Activated CD8-positive, alpha-beta T cell treated with anti-CD3 and anti-CD28 coated beads, Interleukin-2, amount 10 ng/mL, durations not matched to agents 7 days and 5 days (primary cell): Measurements from ENCODE around the gene BRF1. TPM values are rescaled to one million over a fixed set of nuclear protein-coding genes. Genes with fewer than 3 reads are reported as not detected.
"Not testable (repeated sequence)": the region's sequence is repeated elsewhere in the genome, so short reads cannot be mapped to it uniquely, and the experiment has no call there.

Source experiments
- ATAC-seq: fragments of 150-1000 bp; cut with Tn5 transposase; one replicate; pipeline ENCODE4 v1.10.0; 2021; ENCODE audit warnings: moderate library complexity
- CTCF ChIA-PET: fragments of 350-600 bp; sonication (Branson Sonifier 250); formaldehyde crosslinking; loops from one replicate; lab custom pipeline; 2021; ENCODE audit warnings: antibody characterized with exemption; lab: Charles Lee
- POLR2A ChIA-PET: fragments of 350-600 bp; sonication (Branson Sonifier 250); formaldehyde crosslinking; loops from one replicate; lab custom pipeline; 2021; ENCODE audit warnings: antibody characterized with exemption; lab: Charles Lee
- DNase-seq: peaks from one replicate; pipeline ENCODE4 v3.0.0-alpha.2; 2020
- H3K27ac Mint-ChIP-seq: one replicate; pipeline ENCODE4 v1.8.0; 2021; ENCODE audit warnings: mild to moderate bottlenecking, mixed read lengths
- H3K27me3 Mint-ChIP-seq: one replicate; pipeline ENCODE4 v1.8.0; 2021; ENCODE audit warnings: low read depth, mixed read lengths
- H3K36me3 Mint-ChIP-seq: one replicate; pipeline ENCODE4 v1.8.0; 2021; ENCODE audit warnings: low read depth, mixed read lengths
- H3K4me1 Mint-ChIP-seq: one replicate; pipeline ENCODE4 v1.8.0; 2021; ENCODE audit warnings: low read depth, mixed read lengths
- H3K4me3 Mint-ChIP-seq: one replicate; pipeline ENCODE4 v1.8.0; 2021; ENCODE audit warnings: mild to moderate bottlenecking, mixed read lengths
- H3K9me3 Mint-ChIP-seq: one replicate; pipeline ENCODE4 v1.8.0; 2022; ENCODE audit warnings: mixed read lengths; ENCODE audit not compliant: insufficient read depth
- total RNA-seq, 2 experiments: library from RNA; stranded (reverse); gene quantifications; one replicate each; pipeline ENCODE4 v1.2.3, GENCODE V29; 2021

The BRF1 gene
- total RNA-seq, 2 experiments from 2014 or later: 42.1 to 44.7 TPM

DNA sequence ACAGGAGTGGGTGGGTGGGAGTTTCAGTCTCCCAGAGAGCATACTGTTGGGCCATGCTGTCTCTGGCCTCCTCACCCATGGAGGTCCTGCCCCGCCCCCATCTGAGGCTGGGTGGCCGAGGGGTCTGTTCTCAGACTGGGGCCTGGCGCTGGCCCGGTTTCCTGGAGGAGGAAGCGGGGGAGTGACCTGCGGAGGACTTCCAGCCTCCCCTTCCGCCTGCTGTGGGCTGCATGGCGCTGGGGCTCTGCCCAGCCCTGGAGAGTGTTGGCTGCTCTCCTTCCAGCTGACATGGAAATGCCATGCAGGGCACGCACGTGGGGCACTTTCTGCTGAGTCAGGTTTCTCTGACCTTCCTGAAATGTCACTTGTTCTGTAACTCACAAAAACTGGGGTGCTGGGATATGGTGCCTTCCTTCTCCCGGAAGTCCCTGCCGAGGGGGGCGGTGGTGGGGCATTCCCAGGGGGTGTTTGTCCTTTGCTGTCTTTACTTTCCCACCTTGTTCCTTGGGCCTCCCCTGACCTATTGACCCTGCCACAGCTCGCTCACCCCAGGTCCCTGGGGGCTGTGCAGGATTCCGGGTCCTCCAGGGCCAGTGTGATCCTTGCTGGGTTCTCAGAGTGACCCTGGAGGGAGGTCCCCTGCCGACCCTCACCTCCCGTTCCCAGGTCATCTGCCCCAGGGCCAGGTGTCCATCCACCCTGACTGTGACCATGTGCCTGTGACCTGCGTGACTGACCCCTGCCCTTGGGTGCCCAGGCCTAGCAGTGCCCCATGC lies 37.4 kb upstream of the BRF1 start:
- DNase-seq (no peak), ATAC-seq (no peak)
- Mint-ChIP-seq H3K9me3 (no peaks in the 10 kb centered on the region), H3K27ac (no peak overlapping the region), H3K4me3 (no peak overlapping the region), H3K4me1 (peaks cover 8% of the 10 kb centered on the region), H3K27me3 (peaks cover 5% of the 10 kb centered on the region), H3K36me3 (no peaks in the 10 kb centered on the region)
- CTCF ChIA-PET: no interaction called here
- POLR2A ChIA-PET: interaction anchor here (0.8 kb wide), 1 partner anchor 37 kb away, joined by 3 read pairs; the partner anchor contains the start of gene BRF1

DNA sequence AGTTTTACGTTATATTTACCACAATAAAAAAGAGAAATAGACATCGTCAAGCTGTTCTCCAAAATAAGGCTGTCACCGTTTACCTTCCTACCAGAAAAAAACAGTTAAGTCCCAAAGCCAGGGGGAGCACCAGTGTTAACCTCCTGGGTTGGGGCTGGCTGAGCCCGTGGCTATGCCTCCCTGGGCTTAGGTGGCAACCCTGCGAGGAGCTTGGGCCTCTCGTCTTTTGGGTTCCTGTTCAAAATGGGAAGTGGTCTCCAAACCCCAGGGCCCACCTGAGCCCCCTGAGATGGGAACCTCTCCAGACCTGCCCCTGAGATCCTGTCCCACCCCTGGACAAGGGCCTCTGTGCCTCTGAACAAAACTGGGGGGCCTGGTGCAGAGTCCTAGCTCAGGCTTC lies 36.6 kb upstream of the BRF1 start:
- ChIA-PET POLR2A (no interaction called here), CTCF (no interaction called here)
- DNase-seq (no peak), ATAC-seq (no peak)
- Mint-ChIP-seq H3K27ac (no peak overlapping the region), H3K4me3 (no peak overlapping the region), H3K4me1 (peaks cover 14% of the 10 kb centered on the region), H3K9me3 (no peaks in the 10 kb centered on the region), H3K27me3 (peaks cover 5% of the 10 kb centered on the region), H3K36me3 (no peaks in the 10 kb centered on the region)

DNA sequence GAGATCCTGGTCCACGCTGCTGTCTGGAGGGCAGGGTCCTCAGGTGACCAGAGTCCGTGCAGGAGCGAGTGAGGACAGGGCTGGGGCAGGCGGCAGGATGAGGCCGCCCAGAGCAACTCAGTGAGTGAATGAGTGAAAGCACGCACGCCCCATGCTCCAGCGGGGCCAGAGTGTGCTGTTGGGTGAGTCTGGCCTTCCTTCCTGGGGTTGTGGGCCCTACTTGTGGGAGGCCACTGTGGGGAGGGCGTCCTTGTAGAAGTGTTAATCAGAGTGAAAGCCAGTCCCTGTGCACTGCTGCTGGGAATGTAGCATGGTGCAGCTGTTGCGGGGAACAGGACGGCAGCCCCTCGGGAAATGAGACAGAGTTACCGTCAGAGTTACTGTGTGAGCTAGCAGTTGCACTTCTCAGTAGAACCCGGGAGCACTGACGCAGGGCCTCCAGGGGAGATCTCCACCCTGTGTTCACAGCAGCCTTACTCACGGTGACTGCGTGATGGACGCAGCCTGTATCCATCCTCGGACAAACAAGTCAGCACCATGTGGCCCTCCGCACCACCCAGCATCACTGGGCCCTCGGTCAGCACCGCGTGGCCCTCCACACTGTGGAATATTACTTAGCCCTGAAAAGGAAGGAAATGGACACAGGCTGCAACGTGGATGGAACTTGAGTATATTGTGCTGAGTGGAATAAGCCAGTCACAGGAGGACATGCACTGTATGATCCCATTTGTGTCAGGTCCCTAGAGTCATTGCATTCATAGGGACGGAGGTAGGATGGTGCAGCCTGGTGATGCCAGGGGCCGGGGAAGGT lies 35.9 kb upstream of the BRF1 start:
- no peaks in the 10 kb centered on the region for H3K9me3 Mint-ChIP-seq
- peaks cover 20% of the 10 kb centered on the region for H3K4me1 Mint-ChIP-seq
- no peak for DNase-seq
- H3K4me3 Mint-ChIP-seq: no peak overlapping the region
- no peak for ATAC-seq
- ChIA-PET POLR2A (no interaction called here), CTCF (no interaction called here)
- H3K36me3 Mint-ChIP-seq: no peaks in the 10 kb centered on the region
- peaks cover 5% of the 10 kb centered on the region for H3K27me3 Mint-ChIP-seq
- no peak overlapping the region for H3K27ac Mint-ChIP-seq

DNA sequence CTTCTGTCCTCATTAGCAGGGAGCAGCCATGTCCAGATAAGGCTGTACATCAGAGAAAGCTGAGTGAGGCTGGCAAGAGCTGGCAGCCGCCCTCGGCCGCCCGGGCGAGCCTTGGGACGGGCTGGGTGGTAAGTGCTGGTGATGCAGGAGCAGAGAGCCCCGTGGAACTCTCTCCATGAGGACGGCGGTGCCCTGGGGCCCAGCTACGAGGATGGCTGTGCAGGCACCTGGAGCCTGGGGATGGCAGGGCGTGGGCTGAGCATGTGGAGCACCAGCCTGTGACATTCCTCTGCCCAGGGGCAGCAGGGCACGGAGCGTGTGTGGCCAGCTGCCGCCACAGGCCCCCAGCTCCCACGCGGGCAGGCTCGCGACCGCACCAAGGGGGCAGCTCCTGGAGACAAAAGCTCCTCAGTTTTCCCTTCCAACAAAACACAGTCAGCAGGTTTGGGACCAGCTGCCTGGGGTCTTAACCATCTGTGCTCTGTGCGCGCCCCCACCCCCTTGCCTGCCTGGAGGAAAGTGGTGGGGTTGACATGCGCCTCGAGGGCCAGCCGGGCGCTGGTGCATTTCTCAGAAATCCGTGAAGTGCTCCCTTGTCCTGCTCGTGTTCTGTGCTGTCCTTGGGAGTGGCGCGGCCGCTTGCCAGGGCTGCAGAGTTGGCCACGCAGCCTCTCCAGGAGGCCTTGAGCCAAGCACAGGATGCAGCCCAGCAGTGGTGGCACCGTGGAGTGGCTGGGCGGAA lies 35.1 kb upstream of the BRF1 start:
- Mint-ChIP-seq H3K27ac (no peak overlapping the region), H3K36me3 (no peaks in the 10 kb centered on the region), H3K4me1 (peaks cover 25% of the 10 kb centered on the region), H3K4me3 (no peak overlapping the region), H3K9me3 (no peaks in the 10 kb centered on the region), H3K27me3 (peaks cover 5% of the 10 kb centered on the region)
- ChIA-PET POLR2A (no interaction called here), CTCF (no interaction called here)
- no peak for ATAC-seq
- DNase-seq: no peak

DNA sequence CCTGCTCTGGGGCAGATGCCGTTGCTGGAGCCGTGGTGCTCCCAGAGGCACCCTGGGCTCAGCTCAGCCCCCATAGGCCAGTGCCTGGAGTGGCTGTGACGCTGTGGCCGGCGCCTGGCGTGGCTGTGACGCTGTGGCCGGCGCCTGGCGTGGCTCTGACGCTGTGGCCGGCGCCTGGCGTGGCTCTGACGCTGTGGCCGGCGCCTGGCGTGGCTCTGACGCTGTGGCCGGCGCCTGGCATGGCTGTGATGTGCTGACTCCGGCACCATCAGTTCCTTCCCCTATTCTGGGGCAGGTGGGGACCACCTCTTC lies 34.4 kb upstream of the BRF1 start:
- H3K27ac Mint-ChIP-seq, CTCF ChIA-PET, DNase-seq, H3K9me3 Mint-ChIP-seq, POLR2A ChIA-PET, ATAC-seq, H3K4me3 Mint-ChIP-seq, H3K36me3 Mint-ChIP-seq, H3K27me3 Mint-ChIP-seq: not testable (repeated sequence)
- H3K4me1 Mint-ChIP-seq: peaks cover 26% of the 10 kb centered on the region

DNA sequence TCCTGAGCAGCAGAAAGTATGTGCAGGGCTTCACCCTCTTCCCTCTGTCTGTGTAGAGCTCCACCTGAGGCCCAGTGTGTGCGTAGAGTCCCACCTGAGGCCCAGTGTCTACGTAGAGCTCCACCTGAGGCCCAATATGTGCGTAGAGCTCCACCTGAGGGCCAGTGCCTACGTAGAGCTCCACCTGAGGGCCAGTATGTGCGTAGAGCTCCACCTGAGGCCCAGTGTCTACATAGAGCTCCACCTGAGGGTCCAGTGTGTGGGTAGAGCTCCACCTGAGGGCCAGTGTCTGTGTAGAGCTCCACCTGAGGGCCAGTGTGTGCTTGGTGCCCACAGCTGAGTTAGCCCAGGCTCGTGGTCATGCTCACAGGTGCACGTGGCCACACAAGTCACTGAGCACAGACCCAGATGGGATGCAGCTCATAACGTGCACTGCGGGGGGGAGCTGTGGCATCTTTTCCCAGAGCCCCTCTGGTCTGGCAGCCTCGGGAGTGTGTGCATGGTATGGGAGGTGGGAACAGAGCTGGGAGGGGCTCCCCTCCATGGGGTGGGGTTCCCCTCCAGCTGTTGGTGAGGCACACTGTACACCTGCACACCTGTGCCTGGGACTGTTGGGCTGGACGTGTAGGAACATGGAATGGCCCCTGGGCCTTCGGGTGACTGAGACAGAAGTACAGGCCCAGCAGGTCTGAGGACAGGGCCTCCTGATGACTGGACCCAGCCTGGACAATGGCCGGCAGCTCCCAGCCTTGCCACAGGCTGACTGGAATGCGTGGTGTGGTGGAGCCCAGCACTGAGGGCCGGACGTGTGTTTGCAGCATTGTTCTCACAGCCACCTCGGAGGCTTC lies 33.8 kb upstream of the BRF1 start:
- no peaks in the 10 kb centered on the region for H3K36me3 Mint-ChIP-seq
- H3K27me3 Mint-ChIP-seq: no peaks in the 10 kb centered on the region
- CTCF ChIA-PET: interaction anchor here (1.0 kb wide), 1 partner anchor 11 kb away, joined by 3 read pairs; no protein-coding TSS in a partner anchor
- H3K9me3 Mint-ChIP-seq: no peaks in the 10 kb centered on the region
- no peak overlapping the region for H3K4me3 Mint-ChIP-seq
- ATAC-seq (no peak), DNase-seq (no peak)
- no peak overlapping the region for H3K27ac Mint-ChIP-seq
- H3K4me1 Mint-ChIP-seq: peaks cover 28% of the 10 kb centered on the region
- POLR2A ChIA-PET: no interaction called here

DNA sequence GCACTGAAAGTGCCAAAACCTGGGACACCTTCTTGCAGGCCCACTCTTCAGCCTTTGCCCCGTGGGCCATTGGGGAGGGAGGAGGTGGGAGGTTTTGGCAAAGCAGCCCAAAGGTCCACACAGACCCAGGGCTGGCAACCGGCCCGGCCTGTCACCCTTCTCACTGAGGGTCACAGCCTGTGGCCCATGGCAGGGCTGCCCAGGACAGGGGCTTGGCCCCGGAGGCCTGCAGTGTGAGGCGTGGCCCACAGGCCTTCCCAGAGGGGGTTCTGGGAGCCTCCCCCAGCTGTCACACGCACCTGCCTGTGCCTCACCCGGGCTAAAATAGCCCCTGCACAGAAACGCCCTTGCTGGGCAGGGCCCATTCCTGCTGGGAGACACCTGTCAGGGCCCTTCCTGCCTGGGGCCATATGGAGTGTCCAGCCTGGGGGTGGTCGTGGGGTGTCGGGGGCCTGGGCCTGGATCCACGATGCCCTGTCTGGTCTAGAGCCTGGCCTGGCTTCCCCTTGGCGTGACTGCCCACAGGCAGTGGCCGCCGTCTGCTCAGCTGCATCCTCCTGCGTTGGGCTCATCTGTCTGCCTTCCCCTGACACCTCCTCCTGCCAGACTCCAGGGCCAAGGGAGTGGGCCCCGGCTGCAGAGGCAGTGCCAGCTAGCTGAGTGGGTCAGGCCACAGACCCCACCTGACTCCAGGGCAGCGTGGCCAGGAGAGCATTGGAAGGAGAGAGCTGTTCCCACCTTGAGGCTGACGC lies 33.0 kb upstream of the BRF1 start:
- peaks cover 31% of the 10 kb centered on the region for H3K4me1 Mint-ChIP-seq
- POLR2A ChIA-PET: no interaction called here
- no peaks in the 10 kb centered on the region for H3K27me3 Mint-ChIP-seq
- CTCF ChIA-PET: interaction anchor here (1.0 kb wide), 1 partner anchor 12 kb away, joined by 3 read pairs; no protein-coding TSS in a partner anchor
- ATAC-seq (no peak), DNase-seq (no peak)
- H3K9me3 Mint-ChIP-seq: no peaks in the 10 kb centered on the region
- no peak overlapping the region for H3K27ac Mint-ChIP-seq
- no peak overlapping the region for H3K4me3 Mint-ChIP-seq
- no peaks in the 10 kb centered on the region for H3K36me3 Mint-ChIP-seq

DNA sequence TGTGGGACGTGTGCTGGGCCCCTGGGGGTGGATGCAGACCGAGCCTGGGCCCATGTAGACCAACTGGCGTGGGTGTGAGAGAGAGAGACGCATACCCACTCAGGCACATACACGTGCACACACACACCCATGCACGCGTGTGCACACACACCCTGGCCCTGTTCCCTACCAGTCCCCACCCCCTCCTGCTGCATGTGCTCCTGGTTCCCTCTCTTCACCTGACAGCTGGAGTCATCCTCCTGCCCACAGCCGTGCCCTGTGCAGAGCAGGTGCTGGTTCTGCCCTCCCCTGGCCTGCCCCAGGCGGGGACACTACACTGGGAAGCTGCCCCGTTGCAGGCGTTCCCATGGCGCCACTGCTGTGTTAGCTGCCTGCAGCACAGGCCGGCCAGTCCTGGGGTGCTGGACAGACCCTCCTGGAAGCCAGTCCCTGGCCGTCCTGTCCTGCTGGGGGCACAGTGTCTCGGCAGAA lies 32.3 kb upstream of the BRF1 start:
- ChIA-PET CTCF (no interaction called here), POLR2A (no interaction called here)
- Mint-ChIP-seq H3K27ac (no peak overlapping the region), H3K27me3 (no peaks in the 10 kb centered on the region), H3K36me3 (no peaks in the 10 kb centered on the region), H3K4me1 (peaks cover 33% of the 10 kb centered on the region), H3K4me3 (no peak overlapping the region), H3K9me3 (no peaks in the 10 kb centered on the region)
- DNase-seq (no peak), ATAC-seq (no peak)

DNA sequence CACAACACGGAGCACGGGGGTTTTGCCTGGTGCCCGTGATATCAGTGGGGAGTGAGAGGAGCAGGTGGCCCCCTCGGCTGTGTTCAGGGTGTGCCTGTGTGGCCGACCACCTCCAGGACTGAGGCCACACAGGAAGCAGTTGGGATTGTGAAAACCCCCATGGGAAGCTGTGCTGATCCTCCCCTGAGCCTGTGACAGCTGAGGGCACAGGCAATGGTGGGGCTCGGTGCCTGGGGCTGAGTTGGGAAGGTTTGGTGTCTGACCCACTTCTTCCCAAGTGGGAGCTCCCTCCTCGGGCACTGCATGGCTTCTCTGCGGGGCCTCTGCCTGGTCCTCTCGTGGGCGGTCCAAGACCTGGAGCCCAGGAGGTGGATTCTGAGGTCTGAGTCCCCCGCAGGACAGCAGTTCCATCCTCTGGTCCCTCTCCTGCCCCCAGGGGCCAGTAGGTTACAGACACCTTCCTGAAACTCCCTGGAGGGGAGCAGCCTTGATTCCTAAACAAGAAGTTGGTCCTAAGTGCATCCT lies 31.6 kb upstream of the BRF1 start:
- CTCF ChIA-PET: no interaction called here

DNA sequence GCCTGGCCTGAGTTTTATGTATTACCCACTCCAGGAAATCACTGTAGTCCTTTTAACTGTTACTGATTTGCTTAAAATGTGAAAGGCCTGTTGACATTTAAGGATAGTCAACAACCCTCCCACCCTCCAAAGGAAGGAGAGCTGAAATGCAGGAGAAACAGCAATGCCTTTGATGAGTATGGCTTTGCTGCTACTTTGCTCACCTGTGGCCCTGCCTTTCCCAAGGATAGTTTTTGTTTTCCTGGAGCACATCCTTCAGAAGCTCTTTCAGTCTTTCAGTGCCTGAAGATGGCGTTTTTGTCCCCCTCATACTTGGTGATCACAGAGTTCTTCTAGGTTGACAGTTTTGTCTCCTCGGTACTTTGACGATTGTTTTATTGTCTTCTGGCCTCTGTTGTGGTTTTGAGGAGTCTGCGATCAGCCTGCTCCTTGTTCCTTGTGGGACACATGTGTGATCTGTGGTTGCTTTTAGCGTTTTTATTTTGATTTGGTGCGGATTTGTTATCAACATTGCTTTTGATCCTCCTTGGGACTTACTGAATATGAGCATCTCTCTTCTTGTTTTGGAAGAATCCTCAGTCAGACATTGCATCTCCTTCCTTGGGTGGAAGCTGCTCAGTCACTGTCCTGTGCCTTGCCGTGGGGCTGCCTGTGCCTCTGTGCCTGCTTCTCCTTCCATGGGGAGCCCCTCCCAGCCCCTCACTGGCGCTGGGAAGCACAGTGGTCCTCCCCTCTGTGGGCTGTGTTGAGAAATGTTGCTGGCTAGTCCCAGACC lies 31.0 kb upstream of the BRF1 start:
- peaks cover 33% of the 10 kb centered on the region for H3K4me1 Mint-ChIP-seq
- peak overlapping the region; percentile 28 for H3K27ac Mint-ChIP-seq
- no peaks in the 10 kb centered on the region for H3K36me3 Mint-ChIP-seq
- ChIA-PET CTCF (interaction anchor here (1.3 kb wide), 1 partner anchor 158 kb away, joined by 4 read pairs; no protein-coding TSS in a partner anchor), POLR2A (interaction anchor here (0.8 kb wide), 1 partner anchor 125 kb away, joined by 3 read pairs; no protein-coding TSS in a partner anchor)
- H3K27me3 Mint-ChIP-seq: no peaks in the 10 kb centered on the region
- H3K4me3 Mint-ChIP-seq: no peak overlapping the region
- no peaks in the 10 kb centered on the region for H3K9me3 Mint-ChIP-seq
- ATAC-seq (no peak), DNase-seq (no peak)

More for the DNA sequence above, 31.6 kb upstream of the BRF1 start:
- no peak overlapping the region for H3K4me3 Mint-ChIP-seq
- no peaks in the 10 kb centered on the region for H3K9me3 Mint-ChIP-seq
- peaks cover 33% of the 10 kb centered on the region for H3K4me1 Mint-ChIP-seq
- no peaks in the 10 kb centered on the region for H3K27me3 Mint-ChIP-seq
- no peak for DNase-seq
- H3K27ac Mint-ChIP-seq: no peak overlapping the region
- POLR2A ChIA-PET: no interaction called here
- no peaks in the 10 kb centered on the region for H3K36me3 Mint-ChIP-seq
- ATAC-seq: no peak
